ENCODE results near the gene CINP. TPM values are rescaled to one million over a fixed set of nuclear protein-coding genes. Genes with fewer than 3 reads are reported as not detected.
"Not testable (repeated sequence)": the region's sequence is repeated elsewhere in the genome, so short reads cannot be mapped to it uniquely, and the experiment has no call there.

The CINP gene
- total RNA-seq, 1 experiment from 2014 or later: 81.3 TPM

- DNase-seq (ENCODE audit: low read depth): no peak
Observed at GRCh38 chr14:102320671-102321455, 41.8 kb downstream of the CINP start.

- DNase-seq (ENCODE audit: low read depth): peak; percentile 44
Observed at GRCh38 chr14:102320033-102320660, 42.5 kb downstream of the CINP start.

- peak; percentile 96 for DNase-seq (ENCODE audit: low read depth)
Observed at GRCh38 chr14:102319351-102320032, 43.2 kb downstream of the CINP start, which contains the start of gene ZNF839. ZNF839 (plus strand) TSS chr14:102319746; CDS start chr14:102319766, 20 bp downstream.

GRCh38 chr14:102318781-102319276 lies 43.9 kb downstream of the CINP start:
- DNase-seq (ENCODE audit: low read depth): no peak

- no peak for DNase-seq (ENCODE audit: low read depth)
Observed at GRCh38 chr14:102317564-102318248, 45.0 kb downstream of the CINP start.

- peak; percentile 97 for DNase-seq (ENCODE audit: low read depth)
Observed at GRCh38 chr14:102316743-102317563, 45.7 kb downstream of the CINP start.

GRCh38 chr14:102316338-102316742 lies 46.4 kb downstream of the CINP start:
- DNase-seq (ENCODE audit: low read depth): peak; percentile 68

GRCh38 chr14:102315121-102315520 lies 47.6 kb downstream of the CINP start:
- peak; percentile 39 for DNase-seq (ENCODE audit: low read depth)

GRCh38 chr14:102314242-102315011 lies 48.3 kb downstream of the CINP start:
- DNase-seq (ENCODE audit: low read depth): peak; percentile 90

- DNase-seq (ENCODE audit: low read depth): peak; percentile 100
Observed at GRCh38 chr14:102304611-102305506, 57.8 kb downstream of the CINP start, which contains the start of gene MOK. MOK (minus strand) TSS chr14:102305164; CDS start chr14:102304968, 196 bp downstream.

- no peak for DNase-seq (ENCODE audit: low read depth)
Observed at GRCh38 chr14:102303664-102304063, 59.0 kb downstream of the CINP start.

GRCh38 chr14:102298303-102299070 lies 64.2 kb downstream of the CINP start:
- not testable (repeated sequence) for DNase-seq (ENCODE audit: low read depth)

Other genes starting within 250 kb of the CINP start
- 10.2 and 12.2 TPM in 2 replicates for gene WDR20, start 223.0 kb downstream of the CINP start, total RNA-seq (2014; rRNA removed; shearing (Covaris generic))
- gene MOK, start 57.7 kb downstream of the CINP start, total RNA-seq (2014; rRNA removed; shearing (Covaris generic)): 86.9 and 97.0 TPM in 2 replicates
- 8.5 and 14.9 TPM in 2 replicates for gene ZNF839, start 43.1 kb downstream of the CINP start, total RNA-seq (2014; rRNA removed; shearing (Covaris generic))
- gene TECPR2, start 51 bp upstream of the CINP start, total RNA-seq (2014; rRNA removed; shearing (Covaris generic)): 8.8 and 15.3 TPM in 2 replicates
- gene ANKRD9, start 146.9 kb upstream of the CINP start, total RNA-seq (2014; rRNA removed; shearing (Covaris generic)): 25.0 and 28.0 TPM in 2 replicates
- gene RCOR1, start 229.8 kb upstream of the CINP start, total RNA-seq (2014; rRNA removed; shearing (Covaris generic)): 17.7 and 19.6 TPM in 2 replicates

Data from Daoy (cell line).